GM18520 (cell line): ENCODE data around the gene GP1BA.
"Not testable (repeated sequence)": the region's sequence is repeated elsewhere in the genome, so short reads cannot be mapped to it uniquely, and the experiment has no call there.

ENCODE experiments used
- ATAC-seq: cut with Tn5 transposase; IDR thresholded peaks from one replicate; pipeline ENCODE4 v1.9.1; 2021; ENCODE audit not compliant: unreplicated experiment

Gene GP1BA

GRCh38 chr17:4901108-4901647 lies 30.9 kb upstream of the GP1BA start:
- no peak for ATAC-seq

DNA sequence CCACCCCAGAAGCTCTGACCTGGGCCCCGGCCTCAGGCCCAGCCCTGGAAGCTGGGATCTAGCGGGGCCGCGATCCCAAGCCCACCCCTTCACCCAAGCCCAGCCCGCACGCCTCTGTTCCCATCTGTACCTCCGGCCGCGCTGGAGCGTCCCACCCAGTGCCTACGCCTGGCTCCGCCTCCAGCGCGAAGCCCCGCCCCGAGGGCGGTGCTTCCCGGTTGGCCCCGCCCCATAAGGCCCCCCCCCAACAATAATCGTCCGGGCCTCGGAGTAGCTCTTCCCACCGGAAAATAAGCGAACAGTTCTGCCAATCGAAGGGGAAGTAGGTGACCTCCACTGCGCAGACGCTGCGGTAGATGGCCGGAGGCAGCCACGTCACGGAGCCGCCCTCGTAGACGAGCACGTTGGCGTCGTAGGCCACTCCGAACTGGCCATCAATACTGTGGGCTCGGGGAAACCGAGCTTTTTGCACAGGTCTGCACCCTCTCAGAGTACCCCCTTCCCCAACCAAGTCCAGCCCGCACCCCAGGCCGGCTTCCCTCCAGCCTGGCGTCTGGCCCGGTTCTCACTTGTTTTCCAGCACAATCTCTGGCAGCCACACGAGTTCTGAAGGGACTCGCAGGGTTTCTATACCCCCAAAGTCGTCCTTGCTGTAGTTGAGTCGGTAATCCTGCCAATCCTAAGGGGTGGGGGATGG lies 30.3 kb upstream of the GP1BA start:
- ATAC-seq, result no peak

- no peak for ATAC-seq
Observed at GRCh38 chr17:4902540-4902939, 29.5 kb upstream of the GP1BA start.

DNA sequence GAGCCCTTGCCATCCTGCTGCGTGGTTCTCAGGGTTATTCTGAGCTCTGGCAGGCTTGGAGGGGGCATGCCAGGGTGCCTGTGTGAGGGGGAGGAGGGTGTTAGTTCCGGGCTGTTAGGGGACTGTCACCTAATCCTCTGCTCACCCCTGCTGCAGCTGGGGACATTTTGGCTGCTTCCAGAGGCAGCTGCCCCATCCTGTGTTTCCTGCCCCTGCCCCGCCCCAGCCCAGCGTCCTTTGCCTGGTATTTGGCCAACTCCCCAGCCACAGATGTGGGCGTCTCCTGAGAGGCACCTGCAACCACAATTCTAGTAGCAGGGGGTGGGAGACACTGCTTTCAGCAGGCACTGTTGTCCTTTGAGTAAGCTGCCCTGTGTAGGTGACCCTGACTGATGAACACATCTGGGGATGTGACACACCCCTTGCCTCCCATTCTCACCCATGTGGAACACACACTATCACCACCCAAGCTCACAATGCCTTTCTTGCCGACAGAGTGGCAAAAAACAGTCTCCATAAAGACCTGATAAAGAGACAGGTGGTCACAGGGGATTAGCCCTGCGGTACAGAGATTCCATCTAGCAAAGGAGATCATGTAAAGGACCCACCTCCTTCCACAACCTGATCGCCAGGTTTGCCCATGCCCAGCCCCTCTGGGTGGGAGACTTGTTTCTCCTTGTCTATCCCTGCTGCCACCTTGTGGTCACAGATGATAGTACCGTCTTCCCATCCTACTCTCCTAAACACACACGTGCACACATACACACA lies 28.8 kb upstream of the GP1BA start, which contains the start of gene CHRNE:
Gene CHRNE (minus strand): TSS at position 48 of the 768 bp plus-strand sequence. CDS start 35 bp downstream, at position 13.
- ATAC-seq, result no peak

GRCh38 chr17:4906642-4907041 lies 25.4 kb upstream of the GP1BA start:
- ATAC-seq, result not testable (repeated sequence)

DNA sequence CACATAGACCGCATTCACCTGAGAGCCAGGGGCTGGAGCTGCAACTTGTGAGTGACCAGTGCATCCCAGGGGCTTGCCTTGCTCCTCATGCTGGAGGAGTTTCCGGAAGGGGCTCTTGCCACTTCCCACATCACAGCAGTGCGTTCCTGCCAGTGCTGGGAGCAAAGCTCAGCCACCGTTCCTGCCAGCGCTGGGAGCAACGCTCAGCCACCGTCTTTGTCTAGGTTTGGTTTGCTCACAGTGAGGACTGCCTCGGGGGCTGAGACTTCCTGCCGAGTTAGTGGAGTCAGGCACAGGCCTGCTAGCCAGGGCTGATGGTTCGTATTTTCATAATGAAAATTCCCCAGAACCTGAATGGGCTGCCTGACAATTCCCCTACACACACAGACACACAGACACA lies 23.8 kb upstream of the GP1BA start:
- ATAC-seq, result no peak

GRCh38 chr17:4908711-4909496 lies 23.2 kb upstream of the GP1BA start:
- no peak for ATAC-seq

- no peak for ATAC-seq
Observed at GRCh38 chr17:4913994-4914393, 18.1 kb upstream of the GP1BA start.

GRCh38 chr17:4914551-4914950 lies 17.5 kb upstream of the GP1BA start:
- ATAC-seq, result not testable (repeated sequence)

GRCh38 chr17:4919511-4920047 lies 12.5 kb upstream of the GP1BA start:
- no peak for ATAC-seq

- ATAC-seq, result no peak
Observed at GRCh38 chr17:4920351-4921048, 11.6 kb upstream of the GP1BA start.

DNA sequence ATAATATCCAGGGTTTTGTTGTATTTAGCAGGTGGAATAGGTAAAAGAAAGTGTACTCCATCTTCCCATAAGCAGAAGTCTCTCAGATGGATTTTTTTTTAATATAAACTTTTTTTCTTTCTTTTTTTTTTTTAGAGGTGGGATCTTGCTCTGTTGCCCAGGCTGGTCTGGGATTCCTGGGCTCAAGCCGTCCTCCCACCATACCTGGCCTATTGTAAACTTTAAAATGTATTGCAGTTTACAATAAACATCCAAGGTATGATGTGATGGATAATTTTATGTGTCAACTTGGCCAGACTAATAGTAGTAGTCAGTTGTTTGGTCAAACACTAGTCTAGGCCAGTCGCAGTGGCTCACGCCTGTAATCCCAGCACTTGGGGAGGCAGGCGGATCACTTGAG lies 10.8 kb upstream of the GP1BA start:
- ATAC-seq, result no peak

DNA sequence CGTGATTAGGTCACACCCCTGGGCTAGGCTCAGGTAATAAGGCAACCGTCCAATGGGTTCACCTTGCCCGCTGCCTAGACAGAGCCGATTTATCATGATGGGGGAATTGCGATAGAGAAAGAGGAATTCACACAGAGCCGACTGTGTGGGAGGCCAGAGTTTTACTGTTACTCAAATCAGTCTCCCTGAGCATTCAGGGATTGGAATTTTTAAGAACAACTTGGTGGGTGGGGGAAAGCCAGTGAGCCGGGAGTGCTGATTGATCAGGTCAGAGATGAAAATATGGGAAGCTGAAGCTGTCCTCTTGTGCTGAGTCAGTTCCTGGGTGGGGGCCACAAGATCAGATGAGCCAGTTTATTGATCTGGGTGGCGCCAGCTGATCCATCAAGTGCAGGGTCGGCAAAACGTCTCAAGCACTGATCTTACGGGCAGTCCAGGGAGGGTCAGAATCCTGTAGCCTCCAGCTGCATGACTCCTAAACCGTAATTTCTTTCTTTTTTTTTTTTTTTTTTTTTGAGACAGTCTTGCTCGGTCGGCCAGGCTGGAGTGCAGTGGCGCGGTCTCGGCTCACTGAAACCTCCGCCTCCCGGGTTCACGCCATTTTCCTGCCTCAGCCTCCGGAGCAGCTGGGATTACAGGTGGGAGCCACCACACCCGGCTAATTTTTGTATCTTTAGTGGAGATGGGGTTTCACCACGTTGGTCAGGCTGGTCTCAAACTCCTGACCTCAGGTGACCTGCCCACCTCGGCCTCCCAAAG lies 5.3 kb upstream of the GP1BA start:
- ATAC-seq, result not testable (repeated sequence)

DNA sequence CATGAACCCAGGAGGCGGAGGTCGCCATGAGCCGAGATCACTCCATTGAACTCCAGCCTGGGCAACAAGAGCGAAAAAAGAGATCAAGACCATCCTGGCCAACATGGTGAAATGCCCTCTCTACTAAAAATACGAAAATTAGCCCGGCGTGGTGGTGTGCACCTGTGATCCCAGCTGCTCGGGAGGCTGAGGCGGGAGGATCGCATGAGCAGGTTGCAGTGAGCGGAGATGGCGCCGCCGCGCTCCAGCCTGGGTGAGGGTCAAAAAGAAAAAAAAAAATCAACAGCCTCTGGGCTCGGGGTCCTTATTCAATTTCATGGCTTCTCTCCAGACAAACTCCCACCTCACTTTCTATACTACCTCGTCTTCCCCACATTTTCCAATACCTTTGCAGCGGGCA lies 3.2 kb upstream of the GP1BA start:
- no peak for ATAC-seq

- ATAC-seq, result no peak
Observed at GRCh38 chr17:4932756-4933155, 679 bp downstream of the GP1BA start.

- no peak for ATAC-seq
Observed at GRCh38 chr17:4933646-4934045, 1.6 kb downstream of the GP1BA start.

GRCh38 chr17:4934173-4934979 lies 2.3 kb downstream of the GP1BA start:
- ATAC-seq, result no peak

DNA sequence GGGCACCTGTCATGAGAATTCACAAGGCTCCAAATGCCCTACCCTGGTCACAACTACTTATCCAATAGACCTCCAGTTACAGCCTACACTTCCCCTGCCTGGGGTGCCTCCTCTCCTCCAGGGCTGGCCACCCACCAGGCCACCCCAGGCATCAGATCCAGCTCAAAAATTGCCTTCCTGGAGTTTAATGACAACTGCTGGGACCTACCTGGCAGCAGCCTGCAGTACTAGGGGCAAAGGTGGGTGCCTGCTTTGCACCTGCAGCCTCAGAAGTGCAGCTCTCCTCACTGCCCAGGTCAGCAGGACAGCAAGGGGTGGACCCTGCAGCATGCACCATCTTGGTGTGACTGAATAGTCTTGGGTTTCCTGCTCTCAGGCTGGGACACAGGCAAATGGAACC lies 3.6 kb downstream of the GP1BA start:
- ATAC-seq, result no peak

GRCh38 chr17:4936436-4936835 lies 4.4 kb downstream of the GP1BA start:
- no peak for ATAC-seq
